GM19452 (cell line): ENCODE data around the gene PLD3.
"Not testable (repeated sequence)": the region's sequence is repeated elsewhere in the genome, so short reads cannot be mapped to it uniquely, and the experiment has no call there.

Experiments used
- ATAC-seq: cut with Tn5 transposase; IDR thresholded peaks from one replicate; pipeline ENCODE4 v1.9.1; 2021; ENCODE audit not compliant: unreplicated experiment

The PLD3 gene

GRCh38 chr19:40387155-40387554, 38.7 kb downstream of the PLD3 start:
- no peak for ATAC-seq

GRCh38 chr19:40388481-40388880, 40.0 kb downstream of the PLD3 start:
- ATAC-seq, result no peak

- ATAC-seq, result no peak
Measured at GRCh38 chr19:40389404-40390083, 41.0 kb downstream of the PLD3 start.

- ATAC-seq, result no peak
Measured at GRCh38 chr19:40390084-40390742, 41.7 kb downstream of the PLD3 start, which contains the start of gene HIPK4. HIPK4 (minus strand) TSS chr19:40390181; CDS start chr19:40389902, 279 bp downstream.

- ATAC-seq, result no peak
Measured at GRCh38 chr19:40392123-40392522, 43.6 kb downstream of the PLD3 start.

GRCh38 chr19:40392894-40393517, 44.5 kb downstream of the PLD3 start:
- no peak for ATAC-seq

GRCh38 chr19:40393894-40394815, 45.7 kb downstream of the PLD3 start:
- ATAC-seq, result no peak

- no peak for ATAC-seq
Measured at GRCh38 chr19:40394816-40395210, 46.3 kb downstream of the PLD3 start.

GRCh38 chr19:40395956-40396355, 47.5 kb downstream of the PLD3 start:
- no peak for ATAC-seq

- no peak for ATAC-seq
Measured at GRCh38 chr19:40396886-40397567, 48.5 kb downstream of the PLD3 start.

- ATAC-seq, result no peak
Measured at GRCh38 chr19:40397568-40397906, 49.0 kb downstream of the PLD3 start.

- ATAC-seq, result no peak
Measured at GRCh38 chr19:40398417-40399131, 50.1 kb downstream of the PLD3 start.

GRCh38 chr19:40400559-40400958, 52.1 kb downstream of the PLD3 start:
- no peak for ATAC-seq

- no peak for ATAC-seq
Measured at GRCh38 chr19:40403262-40403984, 54.9 kb downstream of the PLD3 start.

- no peak for ATAC-seq
Measured at GRCh38 chr19:40407714-40408597, 59.5 kb downstream of the PLD3 start.

GRCh38 chr19:40408598-40408925, 60.1 kb downstream of the PLD3 start:
- not testable (repeated sequence) for ATAC-seq

GRCh38 chr19:40410030-40410389, 61.5 kb downstream of the PLD3 start:
- no peak for ATAC-seq

- no peak for ATAC-seq
Measured at GRCh38 chr19:40411125-40411842, 62.8 kb downstream of the PLD3 start.
